IPS-NIHi7 (cell line): ENCODE measurements around the gene ETFA.
A peak's percentile ranks its signal among the peaks of the same experiment; 100 is the strongest.
"Not testable (repeated sequence)": the region's sequence is repeated elsewhere in the genome, so short reads cannot be mapped to it uniquely, and the experiment has no call there.

Experiments used
- DNase-seq: peaks from one replicate; pipeline ENCODE4 v3.0.0; 2012; ENCODE audit warnings: mixed read lengths; ENCODE audit errors: extremely low spot score

The ETFA gene

GRCh38 chr15:76327191-76328105 lies 16.2 kb upstream of the ETFA start:
- DNase-seq: no peak

- no peak for DNase-seq
These were observed 14.4 kb upstream of the ETFA start for GRCh38 chr15:76325704-76326103.

DNA sequence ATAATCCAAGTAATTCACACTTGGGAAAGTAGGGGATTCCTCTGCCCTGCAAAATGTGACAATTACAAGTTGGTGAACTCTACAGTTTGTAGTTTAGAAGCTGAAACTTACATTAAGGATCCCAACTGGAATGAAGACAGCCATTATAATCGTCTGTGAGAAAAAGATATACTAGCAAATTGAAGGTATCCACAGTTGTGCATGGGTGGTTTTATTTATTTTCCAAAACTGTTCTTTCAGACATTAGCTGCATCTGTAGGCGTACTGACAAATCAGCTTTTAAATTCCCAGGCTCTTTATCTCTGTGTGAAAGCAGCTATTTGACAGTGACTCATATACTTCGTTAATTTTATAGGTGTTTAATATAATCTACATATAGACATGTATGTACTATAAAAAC lies 12.8 kb upstream of the ETFA start:
- no peak for DNase-seq

DNA sequence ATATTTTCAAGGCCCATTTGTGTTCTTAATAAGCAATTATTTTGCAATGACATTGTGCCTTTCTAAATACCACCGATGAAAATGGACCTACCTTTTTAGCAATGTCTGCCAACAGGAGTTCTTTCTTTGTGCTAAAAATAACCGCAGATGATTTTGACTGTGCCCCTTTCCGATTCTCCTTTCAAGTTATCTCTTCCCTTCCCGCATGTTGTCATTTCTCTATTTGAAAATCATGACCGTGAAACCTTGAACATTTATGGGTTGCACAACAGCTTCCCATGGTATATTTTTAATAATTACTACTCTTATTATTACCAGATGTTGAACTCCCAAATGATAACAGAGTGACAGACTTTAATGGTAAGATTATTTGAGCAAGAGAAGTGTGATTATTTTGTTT lies 10.3 kb upstream of the ETFA start:
- no peak for DNase-seq

DNA sequence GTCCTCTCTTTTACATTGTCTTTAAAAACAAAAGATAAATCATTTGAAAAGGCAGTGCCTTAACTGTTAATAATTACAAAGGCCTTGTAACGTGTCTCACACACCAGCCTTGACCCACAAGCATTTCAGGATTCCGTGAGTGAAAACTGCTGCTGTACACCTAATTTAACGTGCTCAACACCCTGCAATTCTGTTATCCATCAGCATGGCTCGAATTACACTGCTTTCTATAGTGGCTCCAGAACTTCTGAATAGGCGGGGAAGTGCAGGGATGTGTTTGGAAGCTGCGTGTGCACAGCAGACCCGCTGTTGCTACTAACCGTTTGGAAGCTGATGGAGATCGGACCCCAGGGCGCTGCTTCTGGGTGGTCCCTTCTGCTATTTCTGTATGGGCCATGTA lies 9.9 kb upstream of the ETFA start:
- no peak for DNase-seq

DNA sequence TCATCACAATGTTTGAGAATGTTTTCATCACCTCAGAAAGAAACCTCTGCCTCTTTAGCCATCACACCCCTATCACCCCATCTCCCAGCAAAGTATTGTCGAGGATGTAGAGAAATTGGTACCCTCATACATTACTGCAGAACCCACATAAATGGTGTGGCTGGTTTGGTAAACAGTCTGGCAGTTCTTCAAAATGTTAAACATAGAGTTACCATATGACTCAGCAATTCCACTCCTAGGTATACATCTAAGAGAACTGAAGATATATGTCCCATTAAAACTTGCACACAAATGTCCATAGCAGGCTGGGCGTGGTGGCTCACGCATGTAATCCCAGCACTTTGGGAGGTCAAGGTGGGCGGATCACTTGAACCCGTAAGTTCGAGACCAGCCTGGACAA lies 8.7 kb upstream of the ETFA start:
- DNase-seq: no peak

GRCh38 chr15:76313731-76314130 lies 2.5 kb upstream of the ETFA start:
- no peak for DNase-seq

- DNase-seq: not testable (repeated sequence)
These were observed 1.9 kb upstream of the ETFA start for GRCh38 chr15:76313175-76313567.

- DNase-seq: no peak
These were observed 1.4 kb upstream of the ETFA start for GRCh38 chr15:76312540-76313174.

GRCh38 chr15:76310475-76311099 lies 682 bp downstream of the ETFA start:
- peak; percentile 25 for DNase-seq

DNA sequence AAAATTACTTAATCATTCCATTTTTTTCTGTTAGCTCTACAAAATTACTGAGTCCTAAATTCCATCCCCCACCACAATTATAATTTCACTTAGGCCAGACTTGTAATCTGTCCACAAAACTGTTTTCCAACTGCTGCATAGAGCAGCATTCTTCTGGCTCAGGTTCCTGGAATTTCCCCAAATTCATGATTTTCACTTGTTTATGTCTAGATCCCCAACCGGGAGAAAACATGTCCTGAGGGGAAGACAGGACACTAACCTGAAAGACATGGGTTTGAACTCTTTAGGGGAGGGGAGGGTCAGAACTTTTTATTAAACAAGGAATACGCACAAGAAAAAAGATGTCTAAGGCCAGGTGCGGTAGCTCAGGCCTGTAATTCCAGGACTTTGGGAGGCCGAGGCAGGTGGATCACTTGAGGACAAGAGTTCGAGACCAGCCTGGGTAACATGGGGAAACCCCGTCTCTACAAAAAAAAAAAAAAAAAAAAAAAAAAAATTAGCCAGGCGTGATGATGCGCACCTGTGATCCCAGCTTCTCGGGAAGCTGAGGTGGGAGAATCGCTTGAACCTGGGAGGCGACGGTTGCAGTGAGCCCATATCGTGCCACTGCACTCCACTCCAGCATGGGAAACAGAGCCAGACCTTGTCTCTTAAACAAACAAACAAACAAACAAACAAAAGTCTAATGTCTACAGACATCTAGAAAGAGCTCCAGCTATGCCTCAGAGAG lies 1.5 kb downstream of the ETFA start:
- no peak for DNase-seq

GRCh38 chr15:76303909-76304308 lies 7.4 kb downstream of the ETFA start:
- no peak for DNase-seq

DNA sequence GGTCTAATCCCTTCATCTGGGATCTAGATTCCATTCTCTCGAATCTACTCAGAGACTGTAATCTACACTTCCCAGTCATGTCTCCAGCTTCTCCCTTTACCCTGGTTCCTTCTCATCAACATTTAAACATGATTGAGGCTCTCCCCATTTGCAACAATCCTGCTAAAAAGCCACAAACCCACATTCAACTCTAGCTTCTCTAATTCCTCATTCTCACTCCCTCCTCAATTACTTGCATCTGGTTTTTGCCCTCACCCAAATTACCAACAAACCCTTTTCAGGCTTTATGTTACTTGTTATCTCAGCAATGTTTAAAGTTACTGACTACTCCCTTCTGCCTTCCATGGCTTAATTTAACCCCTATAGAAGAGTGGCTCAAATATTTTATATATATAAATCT lies 11.5 kb downstream of the ETFA start:
- no peak for DNase-seq

- DNase-seq: no peak
These were observed 12.3 kb downstream of the ETFA start for GRCh38 chr15:76298986-76299385.

GRCh38 chr15:76297951-76298350 lies 13.3 kb downstream of the ETFA start:
- DNase-seq: not testable (repeated sequence)

GRCh38 chr15:76296849-76297248 lies 14.4 kb downstream of the ETFA start:
- no peak for DNase-seq

DNA sequence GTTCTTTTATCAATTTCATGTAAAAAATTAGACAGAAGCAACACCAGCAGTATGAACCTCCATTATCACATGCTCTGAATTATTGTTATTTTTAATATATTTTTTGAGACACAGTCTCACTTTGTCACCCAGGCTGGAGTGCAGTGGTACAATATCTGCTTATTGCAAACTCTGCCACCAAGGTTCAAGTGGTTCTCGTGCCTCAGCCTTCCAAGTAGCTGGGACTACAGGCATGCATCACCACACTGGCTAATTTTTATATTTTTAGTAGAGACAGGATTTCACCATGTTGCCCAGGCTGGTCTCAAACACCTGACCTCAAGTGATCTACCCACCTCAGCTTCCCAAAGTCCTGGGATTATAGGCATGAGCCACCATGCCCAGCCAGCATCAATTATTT lies 16.8 kb downstream of the ETFA start:
- DNase-seq: not testable (repeated sequence)

- DNase-seq: no peak
These were observed 17.9 kb downstream of the ETFA start for GRCh38 chr15:76293361-76293760.

- no peak for DNase-seq
These were observed 21.7 kb downstream of the ETFA start for GRCh38 chr15:76289582-76289981.

DNA sequence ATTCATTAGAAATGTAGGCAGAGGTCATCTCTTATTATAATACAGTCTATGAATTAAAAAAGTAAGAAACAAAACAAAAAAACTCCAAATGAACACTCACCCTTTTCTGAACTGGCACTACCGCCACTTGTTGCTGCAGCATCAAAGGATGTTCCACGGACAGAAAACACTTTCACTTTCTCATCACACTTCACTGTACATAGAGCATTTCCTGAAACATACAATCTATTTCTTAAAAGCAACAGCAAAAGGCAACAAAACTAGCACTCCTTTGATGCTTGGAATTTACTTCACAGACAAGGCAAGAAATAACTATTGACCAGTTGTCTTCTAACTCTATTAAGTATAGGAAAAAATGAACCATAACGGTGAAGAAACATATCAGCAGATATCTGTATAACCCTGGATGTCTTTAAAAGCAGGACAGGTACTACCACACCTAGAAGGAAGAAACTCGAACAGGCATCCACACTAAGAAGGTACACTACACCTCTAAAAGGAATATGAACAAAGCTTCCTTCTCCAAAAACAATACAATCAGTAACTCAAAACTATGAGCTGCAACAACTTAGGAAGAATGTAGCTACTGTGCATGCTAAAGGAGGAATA lies 24.9 kb downstream of the ETFA start:
- no peak for DNase-seq

- no peak for DNase-seq
These were observed 25.9 kb downstream of the ETFA start for GRCh38 chr15:76285241-76285825.
